ENCODE data around the gene NTF3. TPM values are rescaled to one million over a fixed set of nuclear protein-coding genes. Genes with fewer than 3 reads are reported as not detected.

Gene NTF3
- total RNA-seq, 6 experiments from 2014 or later, result 1.1 to 4.0 (median 2.6) TPM

GRCh38 chr12:5500331-5500659, 68.4 kb downstream of the NTF3 start:
- Histone ChIP-seq H3K4me1 (peaks cover 0 to 24% (median 10%) of the 10 kb centered on the region in 4 donors), H3K4me3 (no peak overlapping the region), H3K36me3 (no peaks in the 10 kb centered on the region), H3K27me3 (no peaks in the 10 kb centered on the region), H3K27ac (no peak overlapping the region), H3K9me3 (no peaks in the 10 kb centered on the region)
- DNase-seq (no peak), ATAC-seq (no peak)
- TF ChIP-seq CTCF (IDR thresholded peaks at IDR 0.05) (no peak), POLR2A (IDR thresholded peaks at IDR 0.05) (no peak)
- intact Hi-C loops (cut with DNase I), result no loop called here
- 51% methylated on average over 5 of the region's 7 CpGs for WGBS (ENCODE audit: insufficient coverage, low coverage, low lambda C conversion rate, missing lambda C conversion rate)

GRCh38 chr12:5503774-5504173, 71.9 kb downstream of the NTF3 start:
- WGBS (ENCODE audit: insufficient coverage, low coverage, low lambda C conversion rate, missing lambda C conversion rate), result 68% methylated on average over 6 of the region's 6 CpGs
- Histone ChIP-seq H3K9me3 (no peaks in the 10 kb centered on the region), H3K36me3 (no peaks in the 10 kb centered on the region), H3K27me3 (no peaks in the 10 kb centered on the region), H3K4me1 (no peaks in the 10 kb centered on the region), H3K4me3 (no peak overlapping the region), H3K27ac (no peak overlapping the region)
- ATAC-seq (no peak), DNase-seq (no peak)
- TF ChIP-seq POLR2A (IDR thresholded peaks at IDR 0.05), result no peak
- no peak for TF ChIP-seq CTCF (IDR thresholded peaks at IDR 0.05)
- intact Hi-C loops (cut with DNase I), result no loop called here

- intact Hi-C loops (cut with DNase I), result no loop called here
- ATAC-seq (no peak), DNase-seq (no peak)
- no peak for TF ChIP-seq POLR2A (IDR thresholded peaks at IDR 0.05)
- H3K27me3 ChIP-seq, result no peaks in the 10 kb centered on the region
- no peaks in the 10 kb centered on the region for H3K9me3 ChIP-seq
- WGBS (ENCODE audit: insufficient coverage, low coverage, low lambda C conversion rate, missing lambda C conversion rate), result 90% methylated on average over 2 of the region's 4 CpGs
- H3K4me1 ChIP-seq, result no peaks in the 10 kb centered on the region
- H3K4me3 ChIP-seq, result no peak overlapping the region
- H3K36me3 ChIP-seq, result no peaks in the 10 kb centered on the region
- H3K27ac ChIP-seq, result no peak overlapping the region
Measured at GRCh38 chr12:5505116-5505515, 73.2 kb downstream of the NTF3 start.

- no peak for TF ChIP-seq POLR2A (IDR thresholded peaks at IDR 0.05)
- TF ChIP-seq CTCF (IDR thresholded peaks at IDR 0.05), result no peak
- no peaks in the 10 kb centered on the region for H3K27me3 ChIP-seq
- no peaks in the 10 kb centered on the region for H3K9me3 ChIP-seq
- H3K27ac ChIP-seq, result no peak overlapping the region
- no peak overlapping the region for H3K4me3 ChIP-seq
- H3K36me3 ChIP-seq, result no peaks in the 10 kb centered on the region
- DNase-seq (no peak), ATAC-seq (no peak)
- no peaks in the 10 kb centered on the region for H3K4me1 ChIP-seq
- intact Hi-C loops (cut with DNase I), result no loop called here
- no CpG with 5 or more reads among the region's 2 CpGs for WGBS (ENCODE audit: insufficient coverage, low coverage, low lambda C conversion rate, missing lambda C conversion rate)
Measured at GRCh38 chr12:5505751-5506150, 73.8 kb downstream of the NTF3 start.

- no peak for ATAC-seq
- Histone ChIP-seq H3K27ac (no peak overlapping the region), H3K4me3 (no peak overlapping the region), H3K36me3 (no peaks in the 10 kb centered on the region), H3K27me3 (no peaks in the 10 kb centered on the region), H3K4me1 (no peaks in the 10 kb centered on the region), H3K9me3 (no peaks in the 10 kb centered on the region)
- DNase-seq, result no peak
- no peak for TF ChIP-seq CTCF (IDR thresholded peaks at IDR 0.05)
- TF ChIP-seq POLR2A (IDR thresholded peaks at IDR 0.05), result no peak
- WGBS (ENCODE audit: insufficient coverage, low coverage, low lambda C conversion rate, missing lambda C conversion rate), result 79% methylated on average over 2 of the region's 4 CpGs
- intact Hi-C loops (cut with DNase I), result no loop called here
Measured at GRCh38 chr12:5506295-5506694, 74.4 kb downstream of the NTF3 start.

Measured in right lobe of liver (tissue), 6 donors.